NB4 (cell line): ENCODE measurements around the gene HHIPL2.

Experiments used
- MAX ChIP-seq: IDR thresholded peaks from 2 replicates; pipeline ENCODE4 v1.6.1; 2011; ENCODE audit warnings: low read depth, low read length
- TF ChIP-seq, protein P1 (sequence below): IDR thresholded peaks from one replicate; pipeline ENCODE4 v1.5.1; 2012; ENCODE audit warnings: low read depth, low read length

DNA sequence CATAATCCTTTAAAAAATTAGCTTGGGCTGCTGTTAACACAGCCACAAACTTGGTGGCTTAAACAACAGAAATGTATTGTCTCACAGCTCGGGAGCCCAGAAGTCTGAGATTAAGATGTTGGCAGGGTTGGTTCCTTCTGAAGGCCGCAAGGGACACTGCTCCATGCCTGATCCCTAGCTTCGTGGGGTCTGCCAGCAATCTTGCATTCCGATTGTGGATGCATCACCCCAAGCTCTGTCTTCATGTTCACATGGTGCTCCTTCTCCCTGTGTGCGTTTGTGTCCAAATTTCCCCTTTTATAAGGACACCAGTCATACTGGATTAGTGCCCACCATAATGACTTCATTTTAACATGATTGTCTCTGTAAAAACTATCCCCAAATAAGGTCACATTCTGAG, 5.0 kb upstream of the HHIPL2 start:
- TF ChIP-seq, protein P1, sequence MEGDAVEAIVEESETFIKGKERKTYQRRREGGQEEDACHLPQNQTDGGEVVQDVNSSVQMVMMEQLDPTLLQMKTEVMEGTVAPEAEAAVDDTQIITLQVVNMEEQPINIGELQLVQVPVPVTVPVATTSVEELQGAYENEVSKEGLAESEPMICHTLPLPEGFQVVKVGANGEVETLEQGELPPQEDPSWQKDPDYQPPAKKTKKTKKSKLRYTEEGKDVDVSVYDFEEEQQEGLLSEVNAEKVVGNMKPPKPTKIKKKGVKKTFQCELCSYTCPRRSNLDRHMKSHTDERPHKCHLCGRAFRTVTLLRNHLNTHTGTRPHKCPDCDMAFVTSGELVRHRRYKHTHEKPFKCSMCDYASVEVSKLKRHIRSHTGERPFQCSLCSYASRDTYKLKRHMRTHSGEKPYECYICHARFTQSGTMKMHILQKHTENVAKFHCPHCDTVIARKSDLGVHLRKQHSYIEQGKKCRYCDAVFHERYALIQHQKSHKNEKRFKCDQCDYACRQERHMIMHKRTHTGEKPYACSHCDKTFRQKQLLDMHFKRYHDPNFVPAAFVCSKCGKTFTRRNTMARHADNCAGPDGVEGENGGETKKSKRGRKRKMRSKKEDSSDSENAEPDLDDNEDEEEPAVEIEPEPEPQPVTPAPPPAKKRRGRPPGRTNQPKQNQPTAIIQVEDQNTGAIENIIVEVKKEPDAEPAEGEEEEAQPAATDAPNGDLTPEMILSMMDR = no peak
- TF ChIP-seq MAX = no peak
